HG03196 (cell line): ENCODE data around the gene PELI2.

ENCODE experiments used
- ATAC-seq: cut with Tn5 transposase; IDR thresholded peaks from one replicate; pipeline ENCODE4 v1.9.1; 2021; ENCODE audit not compliant: unreplicated experiment

The PELI2 gene

DNA sequence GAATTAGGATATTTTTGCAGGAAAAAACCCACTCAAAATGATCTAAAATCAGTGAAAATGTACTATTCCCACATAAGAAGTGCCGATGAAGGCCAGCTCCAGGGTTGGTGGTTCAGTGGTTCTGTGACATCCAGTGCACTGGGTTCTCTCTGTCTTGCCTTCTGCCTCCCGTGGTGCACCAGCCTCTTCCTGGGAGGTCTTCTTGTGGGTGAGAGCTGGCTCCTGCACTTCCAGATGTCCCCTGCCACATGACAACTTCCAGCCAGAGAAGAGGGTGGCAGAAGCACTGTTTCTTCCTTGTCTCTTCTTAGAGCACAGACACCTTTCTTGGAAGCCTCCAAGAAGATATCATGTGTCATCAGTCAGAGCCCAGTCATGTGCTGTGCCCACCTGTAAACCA lies 170.9 kb downstream of the PELI2 start:
- no peak for ATAC-seq

DNA sequence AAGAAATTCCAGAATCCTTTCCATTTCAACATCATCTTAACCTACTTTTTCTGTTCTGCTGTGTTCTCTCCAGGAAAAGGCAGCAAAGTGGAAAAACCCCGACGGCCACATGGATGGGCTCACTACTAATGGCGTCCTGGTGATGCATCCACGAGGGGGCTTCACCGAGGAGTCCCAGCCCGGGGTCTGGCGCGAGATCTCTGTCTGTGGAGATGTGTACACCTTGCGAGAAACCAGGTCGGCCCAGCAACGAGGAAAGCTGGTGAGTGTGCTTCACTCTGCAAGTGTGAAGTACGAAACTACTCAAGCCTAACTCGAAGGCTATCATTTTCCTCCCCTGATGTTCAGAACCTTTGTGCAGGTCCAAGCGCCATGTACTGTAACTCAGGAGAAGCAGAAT lies 172.0 kb downstream of the PELI2 start:
- no peak for ATAC-seq

DNA sequence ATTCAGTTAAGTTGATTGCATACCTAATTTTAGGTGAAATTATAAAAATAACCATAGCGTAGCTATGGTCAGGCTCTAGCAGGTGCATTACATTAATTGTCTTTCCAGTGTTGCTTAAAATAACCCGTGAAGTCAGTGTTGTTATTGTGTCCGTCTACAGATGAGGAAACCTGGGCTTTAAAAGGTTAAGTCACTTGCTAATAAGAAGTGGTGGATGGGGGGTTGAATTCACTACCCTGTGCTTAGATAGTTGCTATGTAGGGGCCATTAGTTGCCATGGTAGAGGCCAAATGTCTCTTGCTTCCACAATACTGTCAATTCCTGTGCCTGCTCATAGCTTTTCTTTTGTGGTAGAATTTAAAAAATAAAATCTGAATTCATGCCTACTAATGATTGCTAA lies 174.8 kb downstream of the PELI2 start:
- no peak for ATAC-seq

DNA sequence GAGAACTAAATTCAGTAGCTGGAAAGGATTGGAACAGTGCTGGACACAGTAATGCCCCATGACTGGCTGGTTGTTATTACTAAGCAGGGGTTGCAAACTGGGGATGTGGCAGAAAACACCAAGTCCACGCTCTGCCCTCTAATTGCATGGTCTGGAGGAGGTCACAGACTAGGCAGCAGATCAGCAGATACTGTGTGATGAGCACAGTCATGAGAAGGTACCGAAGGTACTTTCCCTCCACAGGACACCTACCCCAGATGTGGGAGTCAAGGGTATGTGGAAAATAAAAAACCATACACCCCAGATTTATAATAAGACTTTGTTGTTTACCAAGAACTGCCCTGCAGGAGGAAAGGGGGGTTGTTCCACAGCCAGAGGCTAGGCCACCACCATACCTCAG lies 175.3 kb downstream of the PELI2 start:
- no peak for ATAC-seq

DNA sequence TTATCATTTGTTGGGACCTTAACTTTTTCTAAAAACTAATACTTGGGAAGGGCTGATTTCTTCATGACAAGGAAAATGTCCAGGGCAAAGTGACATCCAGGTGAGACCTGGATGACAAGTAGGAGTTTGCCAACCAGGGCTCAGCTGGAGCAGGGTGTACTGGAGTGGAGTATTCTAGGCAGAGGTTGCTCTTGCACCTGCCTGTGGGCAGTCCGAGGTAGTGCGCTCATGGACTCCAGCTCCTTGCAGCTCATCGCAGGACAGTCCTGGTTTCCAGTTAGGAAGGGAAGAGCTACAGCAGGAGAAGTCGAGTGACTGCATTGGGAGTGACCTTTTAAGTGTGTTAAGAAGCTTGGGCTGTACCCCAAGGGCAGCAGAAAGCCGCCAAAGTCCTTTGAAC lies 175.9 kb downstream of the PELI2 start:
- ATAC-seq = no peak

DNA sequence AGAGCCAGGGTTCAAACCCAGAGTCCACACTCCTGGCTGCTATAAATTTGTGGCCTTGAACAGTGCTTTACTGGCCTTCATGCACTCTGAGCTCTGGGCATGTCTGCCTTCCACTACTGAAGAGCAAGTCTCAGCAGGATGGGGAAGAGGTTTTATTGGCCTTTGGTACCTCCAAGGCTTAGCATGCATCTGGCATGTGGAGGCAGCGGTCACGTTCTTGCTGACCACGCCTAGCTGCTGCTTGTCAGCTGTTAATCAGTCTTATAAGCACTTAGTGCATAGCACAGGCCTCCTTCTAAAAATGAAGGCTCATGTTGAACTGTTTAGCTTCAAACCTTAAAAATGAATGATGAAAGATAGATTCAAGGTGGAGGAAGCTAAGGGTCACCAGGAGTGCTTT lies 177.5 kb downstream of the PELI2 start:
- ATAC-seq = no peak

DNA sequence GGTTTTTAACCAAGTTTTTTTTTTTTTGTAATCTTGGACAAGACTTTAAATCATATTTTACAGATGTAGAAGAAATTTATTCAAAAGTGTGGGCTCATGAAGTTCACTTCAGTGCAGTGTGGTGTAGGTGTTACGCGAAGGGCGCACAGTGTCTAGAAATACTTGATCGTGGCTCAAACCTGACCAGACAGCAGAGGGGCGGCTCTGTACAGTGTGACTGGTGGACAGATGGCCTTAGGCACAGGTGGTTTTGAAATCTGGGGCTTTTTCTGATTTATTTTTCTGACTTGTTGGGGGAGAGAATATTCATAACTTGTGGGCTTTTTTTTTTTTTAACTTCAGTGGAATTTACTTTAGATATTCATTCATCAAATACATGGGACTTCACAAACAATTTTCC lies 179.2 kb downstream of the PELI2 start:
- no peak for ATAC-seq

DNA sequence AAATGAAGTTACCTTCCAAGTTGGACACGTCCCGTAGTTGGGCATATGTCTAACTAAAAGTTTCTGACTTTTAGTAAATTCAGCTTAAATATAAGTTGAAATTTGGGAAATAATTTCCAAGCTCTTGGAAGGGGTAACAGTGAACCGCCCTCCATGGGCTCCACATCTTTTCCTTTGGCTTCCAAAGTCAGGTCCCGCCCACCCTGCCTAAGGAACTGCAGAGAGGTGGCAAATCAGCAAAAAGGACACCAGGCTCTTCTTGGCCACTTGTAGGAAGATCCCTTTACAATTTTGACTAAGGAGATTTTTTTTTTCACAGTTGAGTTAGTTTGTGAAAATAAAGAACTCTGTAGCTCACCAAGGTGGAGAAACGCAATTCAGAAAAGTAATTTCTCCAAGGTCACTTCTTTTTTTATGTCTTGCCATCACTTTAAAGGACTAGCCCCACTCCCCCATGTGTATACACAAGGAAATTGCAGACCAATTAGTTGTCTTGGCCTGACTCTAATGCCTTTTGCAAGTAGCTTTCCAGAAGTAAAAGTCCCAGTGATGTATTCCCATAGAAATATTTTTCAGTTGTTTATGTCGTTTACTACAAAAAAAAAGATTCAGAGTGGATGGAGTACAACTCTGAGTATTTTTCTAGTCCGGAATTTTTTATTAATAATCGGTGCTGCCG lies 181.2 kb downstream of the PELI2 start:
- ATAC-seq = no peak

DNA sequence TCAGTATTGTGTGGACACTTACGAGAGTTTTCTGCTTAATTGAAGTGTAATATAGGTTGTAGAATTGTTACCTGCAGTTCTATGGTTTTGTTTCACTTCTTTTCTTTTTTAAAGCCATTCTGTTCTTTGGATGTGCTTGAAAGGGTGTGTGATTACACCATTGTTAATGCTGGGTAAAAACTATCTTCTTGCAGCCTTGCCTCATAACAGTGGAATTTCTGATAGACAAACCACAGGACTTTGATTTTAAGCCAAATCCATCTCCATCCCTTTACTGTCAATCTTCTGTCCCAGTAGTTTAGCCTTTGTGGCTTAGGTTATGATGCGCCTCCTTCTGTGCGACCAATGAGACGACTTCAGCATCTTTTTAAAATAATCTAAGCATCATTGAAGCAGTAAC lies 182.3 kb downstream of the PELI2 start:
- ATAC-seq = no peak

DNA sequence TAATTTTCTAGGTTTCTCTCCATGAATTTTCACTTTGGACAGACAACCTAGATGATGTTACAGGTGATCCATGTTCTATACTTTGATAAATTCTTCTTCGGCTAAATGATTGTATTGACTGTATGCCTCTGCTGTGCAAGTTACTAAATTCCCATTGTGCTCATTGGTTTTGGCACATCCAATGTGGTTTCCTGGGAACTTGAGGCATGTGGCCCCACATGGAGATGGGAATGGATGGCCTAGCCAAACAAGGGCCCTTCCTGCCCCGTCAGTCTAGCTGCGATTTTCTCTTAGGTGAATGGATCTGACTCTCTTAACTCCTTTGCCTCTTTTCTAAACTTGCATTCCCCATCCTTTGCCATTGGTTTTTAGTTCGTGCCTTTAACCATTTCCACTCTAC lies 186.2 kb downstream of the PELI2 start:
- no peak for ATAC-seq

DNA sequence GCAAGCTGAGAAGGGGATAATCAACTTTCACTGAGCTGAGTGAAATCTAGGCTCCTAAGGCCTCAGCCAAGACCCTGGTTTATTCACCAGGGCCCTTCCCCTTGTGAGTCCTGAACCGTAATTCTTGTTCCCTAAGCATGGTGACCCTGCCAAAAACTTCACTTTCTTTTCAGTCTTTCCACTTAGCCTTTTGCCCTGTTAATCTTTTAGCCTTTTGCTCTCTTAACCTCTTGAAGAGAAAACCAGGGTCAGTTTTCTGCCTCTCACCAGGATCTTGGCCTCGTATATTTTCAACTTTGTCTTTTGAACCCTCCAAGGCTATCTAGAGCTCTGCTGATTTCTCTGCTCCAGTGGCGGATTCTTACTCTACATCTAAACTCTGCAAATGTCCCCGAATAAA lies 191.0 kb downstream of the PELI2 start:
- ATAC-seq = no peak

DNA sequence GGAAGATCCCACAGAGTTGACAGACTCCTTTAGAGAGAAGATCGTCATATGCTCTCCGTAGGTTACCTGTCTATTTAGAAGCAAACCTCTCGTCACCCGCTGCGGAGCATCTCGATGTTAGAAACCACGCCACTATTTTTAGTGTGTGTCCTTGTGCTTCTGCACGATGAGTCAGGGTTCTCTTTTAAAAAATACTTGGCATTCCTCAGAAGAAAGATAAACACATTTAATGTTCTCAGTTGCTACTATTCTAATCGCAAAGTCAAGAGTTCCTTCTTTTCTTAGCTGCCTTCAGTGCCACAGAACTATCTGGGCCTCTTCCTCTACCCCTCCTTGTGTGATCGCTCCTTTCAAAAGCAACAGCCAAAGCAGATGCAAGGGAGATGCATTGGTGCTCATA lies 192.4 kb downstream of the PELI2 start:
- no peak for ATAC-seq

DNA sequence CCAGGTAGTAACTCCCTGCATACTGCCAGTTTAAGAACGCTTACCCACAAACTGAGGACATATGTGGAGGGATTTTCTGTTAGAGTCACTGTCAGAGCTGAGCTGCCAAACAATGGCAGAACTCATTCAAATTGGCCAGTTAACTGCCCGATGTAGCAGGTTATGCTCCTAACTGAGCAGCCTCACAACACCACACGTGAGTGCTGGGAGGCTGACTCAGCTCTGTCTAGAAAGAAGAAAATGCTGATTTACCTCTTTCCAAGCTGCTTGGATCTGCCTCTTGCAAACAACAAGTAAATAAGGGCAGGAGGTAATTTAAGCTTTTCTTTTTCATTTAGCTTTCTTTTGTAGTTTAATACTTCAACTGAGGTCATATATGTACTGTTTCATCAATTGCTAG lies 195.6 kb downstream of the PELI2 start:
- ATAC-seq = no peak

DNA sequence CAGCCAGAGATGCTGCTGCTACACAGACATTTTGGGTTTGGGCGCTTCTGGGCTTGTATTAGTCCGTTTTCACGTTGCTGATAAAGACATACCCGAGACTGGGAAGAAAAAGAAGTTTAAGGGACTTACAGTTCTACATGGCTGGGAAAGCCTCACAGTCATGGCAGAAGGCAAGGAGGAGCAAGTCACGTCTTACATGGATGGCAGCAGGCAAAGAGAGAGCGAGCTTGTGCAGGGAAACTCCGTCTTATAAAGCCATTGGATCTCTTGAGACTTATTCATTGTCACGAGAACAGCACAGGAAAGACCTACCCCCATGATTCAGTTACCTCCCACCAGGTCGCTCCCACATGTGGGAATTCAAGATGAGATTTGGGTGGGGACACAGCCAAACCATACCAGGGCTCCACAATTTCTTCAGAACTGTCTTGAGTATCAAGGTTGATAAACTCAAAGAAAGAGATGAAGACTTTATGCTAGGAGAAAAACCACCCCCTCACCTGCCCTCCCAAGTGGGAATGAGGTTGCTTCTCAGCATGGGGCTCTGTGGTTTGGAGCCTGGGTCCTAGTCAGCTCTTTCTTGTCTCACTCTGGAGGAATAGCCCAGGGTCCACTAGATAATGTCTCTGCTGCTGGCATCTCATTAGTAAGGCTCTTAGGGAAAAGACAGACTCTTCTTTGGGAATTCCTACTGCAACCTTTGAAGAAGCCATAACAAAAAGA lies 200.3 kb downstream of the PELI2 start:
- ATAC-seq = no peak

DNA sequence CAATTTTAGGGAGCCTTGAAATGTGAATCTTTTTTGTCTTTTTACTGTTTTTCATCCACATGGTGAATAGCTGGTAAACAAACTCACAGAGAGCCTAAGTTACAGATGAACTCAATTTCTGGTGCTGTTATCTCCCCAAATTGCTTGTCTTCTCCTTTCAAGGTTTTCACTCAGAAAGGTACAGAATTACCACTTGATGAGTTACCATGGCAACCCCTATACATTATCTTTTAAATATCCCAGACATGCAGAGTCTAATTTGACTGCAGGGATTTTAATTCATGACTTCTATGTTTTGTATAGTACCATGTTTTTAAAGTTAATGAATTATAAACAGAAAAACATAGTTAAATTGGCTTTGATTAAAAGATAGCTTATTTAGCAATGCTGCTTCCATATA lies 203.7 kb downstream of the PELI2 start:
- no peak for ATAC-seq

DNA sequence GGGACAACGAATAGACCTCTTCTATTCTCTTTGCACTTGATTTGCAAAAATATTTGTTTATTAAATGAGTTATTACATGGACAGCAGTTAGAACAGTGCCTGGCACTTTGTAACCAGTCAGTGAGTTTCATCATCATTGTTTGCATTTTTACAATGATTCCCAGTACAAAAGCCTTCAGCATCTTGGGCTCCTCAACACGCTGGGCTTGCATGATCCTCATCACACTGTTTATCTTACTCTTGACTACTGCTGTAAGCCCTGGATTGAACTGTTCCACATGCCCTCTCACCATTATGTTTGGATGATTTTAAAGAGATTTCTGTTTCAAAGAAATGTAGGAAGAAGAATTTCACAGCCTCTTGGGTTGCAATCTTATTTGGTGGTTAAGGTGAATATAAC lies 204.3 kb downstream of the PELI2 start:
- no peak for ATAC-seq

DNA sequence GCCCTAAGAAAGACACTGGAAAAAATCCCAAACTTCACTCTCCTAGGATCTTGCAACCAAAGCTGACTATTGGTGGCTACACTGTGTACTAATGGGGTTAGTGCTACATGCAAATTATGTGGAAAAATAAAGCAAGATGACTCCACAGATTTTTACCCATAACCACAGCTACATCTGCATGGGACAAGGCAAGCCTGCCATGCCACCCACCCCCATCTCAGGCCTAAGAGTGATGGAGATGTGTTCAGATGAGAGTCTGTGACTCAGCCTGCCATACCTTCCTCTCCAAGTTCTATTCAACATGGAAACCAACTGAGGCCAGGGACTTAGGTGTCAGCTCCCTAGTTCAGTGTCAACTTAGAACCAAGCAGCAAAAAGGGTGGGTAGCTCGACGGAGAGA lies 206.2 kb downstream of the PELI2 start:
- ATAC-seq = no peak

DNA sequence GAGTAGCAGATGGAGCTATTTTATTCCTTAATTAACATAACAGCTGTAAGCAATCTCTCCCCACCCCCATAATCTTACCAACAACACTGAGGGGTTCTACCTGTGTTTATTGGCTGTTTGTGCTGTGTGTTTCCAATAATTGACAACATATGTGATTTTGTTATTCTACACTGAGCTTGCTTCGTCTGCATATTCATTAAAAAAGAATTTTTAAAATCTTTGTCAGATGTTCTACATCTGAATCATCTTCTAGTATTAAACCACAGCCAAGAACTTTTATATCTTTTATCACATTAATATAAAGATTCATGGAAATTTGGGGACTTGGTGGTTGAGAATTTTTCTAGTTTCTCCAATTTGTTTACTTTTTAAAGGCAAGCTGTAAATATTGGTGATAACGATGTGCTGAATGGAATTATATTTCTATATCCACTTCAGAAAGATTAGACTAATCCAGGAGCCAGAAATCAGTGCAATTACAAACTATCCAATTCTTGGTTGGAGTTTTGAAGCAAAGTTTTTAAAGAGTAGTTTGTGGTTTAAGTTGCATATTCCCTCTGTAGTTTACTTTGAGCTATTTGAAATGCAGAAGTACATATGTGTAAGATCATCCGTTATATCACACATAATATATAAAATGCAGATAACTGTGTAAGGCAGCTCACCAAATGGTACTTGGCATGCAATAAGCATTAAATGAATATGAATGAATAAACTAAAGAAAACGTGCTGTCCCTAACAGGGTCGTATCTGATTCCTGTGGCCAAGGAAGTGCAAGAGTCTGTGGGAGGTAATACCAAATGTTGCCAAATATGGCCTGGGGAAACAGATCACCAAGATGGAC lies 206.9 kb downstream of the PELI2 start:
- no peak for ATAC-seq

DNA sequence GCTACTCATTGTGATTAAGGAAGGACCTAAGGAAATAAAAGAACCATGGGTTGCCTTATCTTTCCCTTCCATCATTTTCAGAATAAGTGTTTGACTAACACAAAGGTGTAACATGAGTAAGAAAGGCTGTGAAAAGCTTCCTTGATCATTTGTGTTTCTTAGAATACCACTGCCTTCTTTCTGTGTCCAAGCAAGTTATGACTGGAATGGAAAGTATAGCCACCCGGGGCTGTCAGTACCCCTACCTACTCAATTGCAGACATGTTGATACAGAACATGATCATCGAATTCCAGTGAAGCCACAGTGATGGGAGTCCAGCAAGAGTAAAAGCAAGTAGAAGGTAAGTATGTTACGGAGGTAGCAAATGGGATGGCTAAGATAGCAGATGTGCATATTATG lies 209.8 kb downstream of the PELI2 start:
- no peak for ATAC-seq

DNA sequence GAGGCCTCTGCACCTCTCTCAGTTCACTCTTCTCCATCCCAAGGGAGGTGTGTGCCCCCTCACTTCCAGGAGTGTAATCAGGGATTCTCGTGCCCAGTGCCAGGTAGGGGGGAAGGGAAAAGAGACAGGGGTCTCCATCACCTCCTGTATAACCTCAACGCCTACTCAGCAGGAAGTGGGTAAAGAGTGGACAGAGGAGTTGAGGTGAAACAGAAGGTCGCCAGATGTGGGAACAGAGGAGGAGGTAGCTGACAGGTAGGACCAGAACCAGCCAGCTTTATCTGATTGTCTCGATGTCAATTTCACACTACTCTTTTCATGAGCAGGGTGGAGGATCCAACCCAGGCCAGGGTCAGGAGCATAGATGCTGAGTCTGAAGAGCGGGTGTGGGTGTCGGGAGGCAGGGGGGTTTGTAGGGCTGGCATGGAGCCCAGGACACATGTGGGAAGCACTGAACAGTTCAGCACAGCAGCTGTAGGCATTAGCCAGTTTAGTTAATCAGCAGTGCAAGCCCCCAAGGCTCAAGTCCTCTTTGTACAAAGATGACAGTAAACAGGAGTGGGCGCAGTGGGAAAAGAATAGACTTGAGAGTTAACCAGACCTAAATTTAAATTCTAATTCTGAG lies 213.5 kb downstream of the PELI2 start:
- ATAC-seq = no peak
